ENCODE results near the gene DHRS11. TPM values are rescaled to one million over a fixed set of nuclear protein-coding genes. Genes with fewer than 3 reads are reported as not detected.

DHRS11 gene
- total and polyA plus RNA-seq, 2 of the 8 experiments (the other 6 are each of a cell fraction or from before 2014, with no cell fraction given) = 29.5 to 63.3 TPM

DNA sequence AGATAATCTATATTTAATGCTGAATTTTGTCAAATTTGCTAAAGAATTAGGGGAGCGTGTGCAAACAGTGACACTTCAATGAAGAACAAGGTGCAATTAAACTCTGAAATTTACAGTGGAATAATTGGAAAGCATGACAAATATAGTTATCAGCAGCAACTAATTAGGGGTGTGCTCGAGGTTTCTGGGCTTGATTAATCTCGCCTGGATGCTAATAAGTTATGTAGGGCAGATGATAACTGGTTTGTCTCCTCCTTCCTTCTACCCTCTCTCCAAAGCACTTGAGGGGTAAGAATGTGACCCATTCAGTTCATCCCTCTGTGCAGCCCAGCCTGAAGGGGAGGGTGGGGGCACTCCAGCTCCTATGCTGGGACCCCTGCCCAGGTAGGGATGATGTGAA lies 31.6 kb downstream of the DHRS11 start:
- H3K14ac ChIP-seq (ENCODE audit: insufficient read length) = no peak overlapping the region
- no peak overlapping the region for H3K4me2 ChIP-seq (ENCODE audit: insufficient read depth in 1 of 2, low read depth in 2 of 2, low read length in 2 of 2)
- no peak overlapping the region for H2BK20ac ChIP-seq (ENCODE audit: low read length)
- H2BK15ac ChIP-seq (ENCODE audit: low read length) = no peak overlapping the region
- WGBS, 2 experiments (ENCODE audit: extremely low coverage in 1 of 2, insufficient coverage in 1 of 2, insufficient read length in 1 of 2, insufficient replicate concordance in 2 of 2, low coverage in 1 of 2, low lambda C conversion rate in 2 of 2, missing lambda C conversion rate in 1 of 2) = 85% methylated on average over 3 of the region's 3 CpGs; no CpG with 5 or more reads in 1 of the 2 experiments
- H3K4me3 ChIP-seq (ENCODE audit: extremely low read depth in 1 of 4, insufficient read depth in 2 of 4, low read depth in 3 of 4, low read length in 4 of 4) = no peak overlapping the region
- no peak overlapping the region for H4K8ac ChIP-seq (ENCODE audit: extremely low read depth, insufficient read depth, low read length)
- H2AK5ac ChIP-seq (ENCODE audit: low read depth, low read length) = no peak overlapping the region
- H2BK12ac ChIP-seq (ENCODE audit: low read depth, low read length) = no peak overlapping the region
- H3K27me3 ChIP-seq (replicated peaks in 1 of 4; ENCODE audit: control insufficient read depth in 3 of 4, extremely low read depth in 1 of 4, insufficient read depth in 3 of 4, low read length in 3 of 4) = no peaks in the 10 kb centered on the region
- no peak overlapping the region for H4K5ac ChIP-seq (ENCODE audit: insufficient read length, low read depth, low read length)
- H3K23ac ChIP-seq (ENCODE audit: insufficient read length) = no peak overlapping the region
- peaks cover 0 to 9% (median 3%) of the 10 kb centered on the region in 4 experiments; a peak in 5 of 7 replicates for H3K4me1 ChIP-seq (replicated peaks in 1 of 4; ENCODE audit: control insufficient read depth in 3 of 4, insufficient read depth in 4 of 4, low read length in 3 of 4)
- H3K27ac ChIP-seq (ENCODE audit: low read depth, low read length) = no peak overlapping the region
- FAIRE-seq (no peak), DNase-seq (ENCODE audit: low read depth in 1 of 2, low spot score in 2 of 2) (no peak)
- H2AFZ ChIP-seq (ENCODE audit: low read length) = no peak overlapping the region
- H3K9ac ChIP-seq (replicated peaks in 1 of 4; ENCODE audit: extremely low read depth in 1 of 4, low read depth in 3 of 4, low read length in 3 of 4) = no peak overlapping the region
- H4K91ac ChIP-seq (replicated peaks; ENCODE audit: insufficient read length, low read length) = no peak overlapping the region
- CTCF ChIA-PET (ENCODE audit: partially characterized antibody) = interaction anchor here (0.9 to 7.7 kb wide), 4 partner anchors 9 to 423 kb away, joined by 3 to 122 read pairs (median 16); no protein-coding TSS in a partner anchor
- H4K20me1 ChIP-seq (replicated peaks in 1 of 2; ENCODE audit: control insufficient read depth in 1 of 2, insufficient read depth in 2 of 2, low read length in 2 of 2) = peaks cover 1 to 3% of the 10 kb centered on the region in 2 experiments
- no peak overlapping the region for H2BK120ac ChIP-seq (replicated peaks; ENCODE audit: low read depth, low read length)
- H3K4ac ChIP-seq (replicated peaks; ENCODE audit: insufficient read length, low read depth, low read length) = no peak overlapping the region
- no peak overlapping the region for H3K18ac ChIP-seq (ENCODE audit: extremely low read depth, low read length)
- no peaks in the 10 kb centered on the region for H3K9me3 ChIP-seq (ENCODE audit: insufficient read depth in 2 of 2, low read depth in 1 of 2, low read length in 1 of 2)
- H3K56ac ChIP-seq (replicated peaks; ENCODE audit: insufficient read length, low read depth, low read length) = no peak overlapping the region
- H2BK5ac ChIP-seq (ENCODE audit: low read depth, low read length) = no peak overlapping the region
- H3K23me2 ChIP-seq (ENCODE audit: low read depth, low read length) = no peaks in the 10 kb centered on the region
- no peaks in the 10 kb centered on the region; the same call in 1 of the 2 replicates for H3K79me1 ChIP-seq (ENCODE audit: low read depth, low read length)
- POLR2A ChIA-PET (ENCODE audit: partially characterized antibody) = interaction anchor here (1.6 kb wide), 1 partner anchor 10 kb away, joined by 5 read pairs; no protein-coding TSS in a partner anchor
- no peaks in the 10 kb centered on the region for H3K36me3 ChIP-seq (ENCODE audit: control insufficient read depth in 2 of 4, insufficient read depth in 4 of 4, low read length in 3 of 4)
- no peaks in the 10 kb centered on the region for H3K79me2 ChIP-seq (ENCODE audit: control insufficient read depth in 1 of 2, insufficient read depth in 2 of 2, low read length in 2 of 2)
- no peak for TF ChIP-seq EGR1 (IDR thresholded peaks at IDR 0.05; ENCODE audit: borderline replicate concordance, low read depth, low read length)
- no peak for TF ChIP-seq BRCA1 (IDR thresholded peaks at IDR 0.05; ENCODE audit: low read depth, low read length)
- no peak for TF ChIP-seq HDAC2 (IDR thresholded peaks at IDR 0.05; ENCODE audit: borderline replicate concordance in 1 of 2, low read depth in 2 of 2, low read length in 2 of 2)
- TF ChIP-seq CTBP2 (IDR thresholded peaks at IDR 0.05; ENCODE audit: borderline replicate concordance, insufficient read depth, insufficient read length, low read length) = no peak
- no peak for TF ChIP-seq SAP30 (IDR thresholded peaks at IDR 0.05; ENCODE audit: insufficient read depth, insufficient replicate concordance, low read length)
- TF ChIP-seq GTF2F1 (IDR thresholded peaks at IDR 0.05; ENCODE audit: borderline replicate concordance, low read depth, low read length) = no peak
- TF ChIP-seq SP1 (IDR thresholded peaks at IDR 0.05; ENCODE audit: low read depth, low read length) = no peak
- no peak for TF ChIP-seq ATF3 (IDR thresholded peaks at IDR 0.05; ENCODE audit: insufficient read depth, low read depth, low read length)
- no peak for TF ChIP-seq TCF12 (IDR thresholded peaks at IDR 0.05; ENCODE audit: low read depth, low read length)
- TF ChIP-seq NRF1 (IDR thresholded peaks at IDR 0.05; ENCODE audit: low read depth, low read length) = no peak
- TF ChIP-seq KDM4A (IDR thresholded peaks at IDR 0.05; ENCODE audit: low read depth, low read length, severe bottlenecking) = no peak
